HEK293T (cell line): ENCODE results near the gene HNRNPL.

Source experiments
- FOXK2 ChIP-seq: fragments of 450-650 bp; IDR thresholded peaks from 2 replicates; pipeline ENCODE4 v1.6.1; 2016; ENCODE audit warnings: mild to moderate bottlenecking
- TF ChIP-seq, protein P1 (sequence below): fragments of 450-650 bp; IDR thresholded peaks from 2 replicates; pipeline ENCODE4 v1.6.1; 2016

GRCh38 chr19:38834104-38834490 is 15.7 kb downstream of the HNRNPL start:
- TF ChIP-seq FOXK2 = no peak
- TF ChIP-seq, protein P1, sequence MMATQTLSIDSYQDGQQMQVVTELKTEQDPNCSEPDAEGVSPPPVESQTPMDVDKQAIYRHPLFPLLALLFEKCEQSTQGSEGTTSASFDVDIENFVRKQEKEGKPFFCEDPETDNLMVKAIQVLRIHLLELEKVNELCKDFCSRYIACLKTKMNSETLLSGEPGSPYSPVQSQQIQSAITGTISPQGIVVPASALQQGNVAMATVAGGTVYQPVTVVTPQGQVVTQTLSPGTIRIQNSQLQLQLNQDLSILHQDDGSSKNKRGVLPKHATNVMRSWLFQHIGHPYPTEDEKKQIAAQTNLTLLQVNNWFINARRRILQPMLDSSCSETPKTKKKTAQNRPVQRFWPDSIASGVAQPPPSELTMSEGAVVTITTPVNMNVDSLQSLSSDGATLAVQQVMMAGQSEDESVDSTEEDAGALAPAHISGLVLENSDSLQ = no peak
